Measurements from ENCODE around the gene CTNS.

DNA sequence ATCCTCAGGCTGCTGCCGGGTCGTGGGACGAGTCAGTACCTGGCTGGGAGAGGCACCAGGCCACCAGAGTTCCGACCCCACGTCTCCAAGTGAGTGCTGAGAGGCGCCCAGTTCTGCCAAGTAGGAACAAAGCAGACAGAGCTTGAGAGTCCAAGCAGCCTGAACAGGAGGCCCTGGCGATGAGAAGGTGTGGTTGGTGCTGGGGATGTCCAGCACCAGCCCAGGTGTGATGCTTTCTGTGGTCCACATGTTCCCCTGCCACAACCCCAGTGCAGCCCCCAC, 21.0 kb downstream of the CTNS start:
- TF ChIP-seq, protein P1, sequence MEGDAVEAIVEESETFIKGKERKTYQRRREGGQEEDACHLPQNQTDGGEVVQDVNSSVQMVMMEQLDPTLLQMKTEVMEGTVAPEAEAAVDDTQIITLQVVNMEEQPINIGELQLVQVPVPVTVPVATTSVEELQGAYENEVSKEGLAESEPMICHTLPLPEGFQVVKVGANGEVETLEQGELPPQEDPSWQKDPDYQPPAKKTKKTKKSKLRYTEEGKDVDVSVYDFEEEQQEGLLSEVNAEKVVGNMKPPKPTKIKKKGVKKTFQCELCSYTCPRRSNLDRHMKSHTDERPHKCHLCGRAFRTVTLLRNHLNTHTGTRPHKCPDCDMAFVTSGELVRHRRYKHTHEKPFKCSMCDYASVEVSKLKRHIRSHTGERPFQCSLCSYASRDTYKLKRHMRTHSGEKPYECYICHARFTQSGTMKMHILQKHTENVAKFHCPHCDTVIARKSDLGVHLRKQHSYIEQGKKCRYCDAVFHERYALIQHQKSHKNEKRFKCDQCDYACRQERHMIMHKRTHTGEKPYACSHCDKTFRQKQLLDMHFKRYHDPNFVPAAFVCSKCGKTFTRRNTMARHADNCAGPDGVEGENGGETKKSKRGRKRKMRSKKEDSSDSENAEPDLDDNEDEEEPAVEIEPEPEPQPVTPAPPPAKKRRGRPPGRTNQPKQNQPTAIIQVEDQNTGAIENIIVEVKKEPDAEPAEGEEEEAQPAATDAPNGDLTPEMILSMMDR (IDR thresholded peaks at IDR 0.05) = no peak
- TF ChIP-seq EZH2 (IDR thresholded peaks at IDR 0.05) (no peak), EZH2phosphoT487 (IDR thresholded peaks at IDR 0.05) (no peak)
